ENCODE results near the gene ADAMTS10. TPM values are rescaled to one million over a fixed set of nuclear protein-coding genes. Genes with fewer than 3 reads are reported as not detected.

The ADAMTS10 gene
- total and polyA plus RNA-seq, 4 donors = 9.1 to 44.1 (median 15.3) TPM

- Histone ChIP-seq H3K4me3 (no peak overlapping the region), H3K27me3 (ENCODE audit: control insufficient read depth in 3 of 3, insufficient read depth in 3 of 3, low read length in 2 of 3) (no peaks in the 10 kb centered on the region), H3K4me1 (ENCODE audit: control insufficient read depth in 5 of 5, insufficient read depth in 5 of 5, low read length in 5 of 5) (peaks cover 0 to 6% (median 0%) of the 10 kb centered on the region in 5 donors), H3K9ac (ENCODE audit: insufficient read depth in 1 of 2, low read length in 2 of 2) (no peak overlapping the region), H3K27ac (ENCODE audit: low read depth in 1 of 2, low read length in 1 of 2) (no peak overlapping the region), H3K36me3 (ENCODE audit: control insufficient read depth in 4 of 4, insufficient read depth in 4 of 4, low read length in 4 of 4) (no peaks in the 10 kb centered on the region), H3K9me3 (ENCODE audit: control insufficient read depth in 4 of 4, insufficient read depth in 3 of 4, low read length in 3 of 4) (peaks cover 0 to 10% (median 5%) of the 10 kb centered on the region in 4 donors)
- TF ChIP-seq CTCF (IDR thresholded peaks at IDR 0.05; ENCODE audit: control extremely low read depth, extremely low read depth) = no peak
- no peak for DNase-seq
- WGBS, 2 donors = 61 to 75% methylated on average over 6 of the region's 6 CpGs
- no peak for ATAC-seq (ENCODE audit: insufficient read depth, low FRiP score)
Measured at GRCh38 chr19:8630796-8631424, 20.4 kb upstream of the ADAMTS10 start.

GRCh38 chr19:8629996-8630683 lies 19.6 kb upstream of the ADAMTS10 start, which contains the start of gene NFILZ:
TSS of gene NFILZ (plus strand) at chr19:8630633. CDS start at chr19:8676766, 46,133 bp downstream.
- H3K4me1 ChIP-seq (ENCODE audit: control insufficient read depth in 5 of 5, insufficient read depth in 5 of 5, low read length in 5 of 5) = peaks cover 0 to 6% (median 0%) of the 10 kb centered on the region in 5 donors
- no peak within 1 kb of the TSS for H3K4me3 ChIP-seq
- no peak within 1 kb of the TSS for H3K9ac ChIP-seq (ENCODE audit: insufficient read depth in 1 of 2, low read length in 2 of 2)
- WGBS, 2 donors = 94 to 96% methylated on average over 11 of the region's 11 CpGs
- DNase-seq (no peak), ATAC-seq (ENCODE audit: insufficient read depth, low FRiP score) (no peak)
- H3K36me3 ChIP-seq (ENCODE audit: control insufficient read depth in 4 of 4, insufficient read depth in 4 of 4, low read length in 4 of 4) = no peaks in the 10 kb centered on the region
- H3K9me3 ChIP-seq (ENCODE audit: control insufficient read depth in 4 of 4, insufficient read depth in 3 of 4, low read length in 3 of 4) = peaks cover 0 to 10% (median 5%) of the 10 kb centered on the region in 4 donors
- TF ChIP-seq CTCF (IDR thresholded peaks at IDR 0.05; ENCODE audit: control extremely low read depth, extremely low read depth) = no peak
- H3K27me3 ChIP-seq (ENCODE audit: control insufficient read depth in 3 of 3, insufficient read depth in 3 of 3, low read length in 2 of 3) = no peaks in the 10 kb centered on the region
- H3K27ac ChIP-seq (ENCODE audit: low read depth in 1 of 2, low read length in 1 of 2) = no peak within 1 kb of the TSS

GRCh38 chr19:8629184-8629583 lies 18.7 kb upstream of the ADAMTS10 start:
- H3K4me3 ChIP-seq = no peak overlapping the region
- DNase-seq (no peak), ATAC-seq (ENCODE audit: insufficient read depth, low FRiP score) (no peak)
- H3K9ac ChIP-seq (ENCODE audit: insufficient read depth in 1 of 2, low read length in 2 of 2) = no peak overlapping the region
- H3K27ac ChIP-seq (ENCODE audit: low read depth in 1 of 2, low read length in 1 of 2) = no peak overlapping the region
- WGBS, 2 donors = 82 to 93% methylated on average over 2 of the region's 2 CpGs
- H3K9me3 ChIP-seq (ENCODE audit: control insufficient read depth in 4 of 4, insufficient read depth in 3 of 4, low read length in 3 of 4) = peaks cover 0 to 10% (median 5%) of the 10 kb centered on the region in 4 donors
- H3K27me3 ChIP-seq (ENCODE audit: control insufficient read depth in 3 of 3, insufficient read depth in 3 of 3, low read length in 2 of 3) = no peaks in the 10 kb centered on the region
- H3K4me1 ChIP-seq (ENCODE audit: control insufficient read depth in 5 of 5, insufficient read depth in 5 of 5, low read length in 5 of 5) = peaks cover 0 to 6% (median 0%) of the 10 kb centered on the region in 5 donors
- H3K36me3 ChIP-seq (ENCODE audit: control insufficient read depth in 4 of 4, insufficient read depth in 4 of 4, low read length in 4 of 4) = no peaks in the 10 kb centered on the region
- no peak for TF ChIP-seq CTCF (IDR thresholded peaks at IDR 0.05; ENCODE audit: control extremely low read depth, extremely low read depth)
